HG03045 (cell line): Measurements from ENCODE around the gene PLXDC2.

Experiments
- ATAC-seq: cut with Tn5 transposase; IDR thresholded peaks from one replicate; pipeline ENCODE4 v1.9.1; 2021; ENCODE audit warnings: mild to moderate bottlenecking, moderate library complexity; ENCODE audit not compliant: unreplicated experiment

Gene PLXDC2

DNA sequence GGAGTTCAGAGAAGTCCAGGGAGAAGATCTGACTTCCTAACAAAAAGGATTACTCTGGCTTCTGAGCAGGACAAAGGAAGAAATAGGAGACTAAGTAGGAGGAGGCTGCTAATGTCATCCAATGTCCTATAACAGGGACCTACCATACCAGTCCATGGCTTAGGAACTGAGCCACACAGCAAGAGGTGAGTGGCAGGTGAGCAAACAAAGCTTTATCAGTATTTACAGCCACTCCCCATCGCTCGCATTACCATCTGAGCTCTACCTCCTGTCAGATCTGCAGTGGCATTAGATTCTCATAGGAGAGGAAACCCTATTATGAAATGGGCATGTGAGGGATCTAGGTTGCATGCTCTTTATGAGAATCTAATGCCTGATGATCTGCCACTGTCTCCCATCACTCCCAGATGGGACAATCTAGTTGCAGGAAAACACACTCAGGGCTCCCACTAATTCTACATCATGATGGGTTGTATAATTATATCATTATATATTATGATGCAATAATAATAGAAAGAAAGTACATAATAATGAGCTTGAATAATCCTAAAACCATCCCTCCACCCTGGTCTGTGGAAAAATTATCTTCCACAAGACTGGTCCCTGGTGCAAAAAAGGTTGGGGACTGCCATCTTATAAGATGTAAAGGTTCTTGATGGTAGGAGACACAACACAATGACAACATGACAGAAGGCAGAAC, 487.4 kb downstream of the PLXDC2 start:
- no peak for ATAC-seq

DNA sequence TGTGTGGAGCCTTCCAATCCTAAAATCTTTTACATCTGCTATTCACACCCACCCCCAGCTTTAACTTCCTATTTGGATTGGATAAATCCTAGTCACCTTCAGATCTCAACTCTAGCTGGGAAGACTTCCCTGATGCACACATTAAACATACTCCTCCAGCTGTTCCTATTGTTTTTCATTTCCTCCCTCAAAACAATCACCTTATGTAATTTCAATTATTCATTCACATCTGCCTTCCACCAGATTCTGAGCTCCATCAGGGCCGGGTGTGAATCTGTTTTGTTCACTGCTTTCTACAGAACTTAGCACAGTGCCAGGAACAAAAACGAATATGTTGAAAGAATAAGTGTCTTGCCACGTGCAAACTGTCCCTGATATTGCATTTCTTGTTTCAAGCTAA, 497.4 kb downstream of the PLXDC2 start:
- no peak for ATAC-seq

GRCh38 chr10:20314431-20314830, 498.2 kb downstream of the PLXDC2 start:
- no peak for ATAC-seq

DNA sequence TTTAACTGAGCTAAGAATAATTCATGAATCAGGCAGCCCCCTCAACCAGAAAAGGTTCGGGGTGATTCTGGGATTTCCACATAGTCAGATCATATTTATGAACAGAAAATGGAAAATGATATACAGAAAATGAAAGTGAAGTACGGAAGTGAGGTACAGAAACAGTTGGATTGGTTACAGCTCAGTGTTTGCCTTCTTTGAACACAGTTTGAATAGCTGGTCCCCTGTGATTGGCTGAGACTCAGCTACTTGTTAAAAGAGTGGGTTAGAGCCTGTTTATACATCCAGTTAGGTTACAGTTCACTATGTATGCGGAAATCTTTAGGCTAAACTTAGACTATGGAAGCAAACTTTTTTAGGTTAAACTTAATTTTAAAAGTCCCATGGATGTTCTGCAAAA, 511.7 kb downstream of the PLXDC2 start:
- no peak for ATAC-seq

- no peak for ATAC-seq
Observed at GRCh38 chr10:20330246-20330645, 514.0 kb downstream of the PLXDC2 start.

GRCh38 chr10:20334559-20334958, 518.3 kb downstream of the PLXDC2 start:
- no peak for ATAC-seq
